ENCODE measurements around the gene SNX18.
"Not testable (repeated sequence)": the region's sequence is repeated elsewhere in the genome, so short reads cannot be mapped to it uniquely, and the experiment has no call there.

SNX18 gene

GRCh38 chr5:54477941-54478478 lies 39.5 kb upstream of the SNX18 start:
- H3K4me3 ChIP-seq (ENCODE audit: low read length): no peak overlapping the region
- no peak for DNase-seq (ENCODE audit: low read depth)
- TF ChIP-seq, protein P1, sequence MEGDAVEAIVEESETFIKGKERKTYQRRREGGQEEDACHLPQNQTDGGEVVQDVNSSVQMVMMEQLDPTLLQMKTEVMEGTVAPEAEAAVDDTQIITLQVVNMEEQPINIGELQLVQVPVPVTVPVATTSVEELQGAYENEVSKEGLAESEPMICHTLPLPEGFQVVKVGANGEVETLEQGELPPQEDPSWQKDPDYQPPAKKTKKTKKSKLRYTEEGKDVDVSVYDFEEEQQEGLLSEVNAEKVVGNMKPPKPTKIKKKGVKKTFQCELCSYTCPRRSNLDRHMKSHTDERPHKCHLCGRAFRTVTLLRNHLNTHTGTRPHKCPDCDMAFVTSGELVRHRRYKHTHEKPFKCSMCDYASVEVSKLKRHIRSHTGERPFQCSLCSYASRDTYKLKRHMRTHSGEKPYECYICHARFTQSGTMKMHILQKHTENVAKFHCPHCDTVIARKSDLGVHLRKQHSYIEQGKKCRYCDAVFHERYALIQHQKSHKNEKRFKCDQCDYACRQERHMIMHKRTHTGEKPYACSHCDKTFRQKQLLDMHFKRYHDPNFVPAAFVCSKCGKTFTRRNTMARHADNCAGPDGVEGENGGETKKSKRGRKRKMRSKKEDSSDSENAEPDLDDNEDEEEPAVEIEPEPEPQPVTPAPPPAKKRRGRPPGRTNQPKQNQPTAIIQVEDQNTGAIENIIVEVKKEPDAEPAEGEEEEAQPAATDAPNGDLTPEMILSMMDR (conservative IDR thresholded peaks at IDR 0.05; ENCODE audit: low read length): no peak

DNA sequence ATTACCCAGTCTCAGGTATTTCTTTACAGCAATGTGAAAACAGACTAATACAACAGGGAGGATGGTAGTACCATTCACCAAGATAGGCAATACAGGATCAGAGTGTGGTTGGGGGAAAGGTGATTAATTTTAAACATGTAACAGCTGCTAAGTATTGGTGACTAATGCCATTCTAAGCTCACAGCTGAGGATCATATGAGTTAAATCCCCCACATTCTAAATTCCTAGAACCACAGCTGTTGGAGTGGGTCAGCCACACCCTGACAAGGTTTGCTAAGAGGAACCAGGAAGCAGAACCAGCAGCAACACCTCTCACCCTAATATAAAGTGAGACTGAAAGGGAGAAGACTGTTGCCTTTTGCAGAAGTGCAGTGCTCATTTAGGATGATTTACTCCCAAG lies 37.3 kb upstream of the SNX18 start:
- TF ChIP-seq, protein P1 (conservative IDR thresholded peaks at IDR 0.05; ENCODE audit: low read length): no peak
- peak; percentile 25 for DNase-seq (ENCODE audit: low read depth)
- H3K4me3 ChIP-seq (ENCODE audit: low read length): no peak overlapping the region

DNA sequence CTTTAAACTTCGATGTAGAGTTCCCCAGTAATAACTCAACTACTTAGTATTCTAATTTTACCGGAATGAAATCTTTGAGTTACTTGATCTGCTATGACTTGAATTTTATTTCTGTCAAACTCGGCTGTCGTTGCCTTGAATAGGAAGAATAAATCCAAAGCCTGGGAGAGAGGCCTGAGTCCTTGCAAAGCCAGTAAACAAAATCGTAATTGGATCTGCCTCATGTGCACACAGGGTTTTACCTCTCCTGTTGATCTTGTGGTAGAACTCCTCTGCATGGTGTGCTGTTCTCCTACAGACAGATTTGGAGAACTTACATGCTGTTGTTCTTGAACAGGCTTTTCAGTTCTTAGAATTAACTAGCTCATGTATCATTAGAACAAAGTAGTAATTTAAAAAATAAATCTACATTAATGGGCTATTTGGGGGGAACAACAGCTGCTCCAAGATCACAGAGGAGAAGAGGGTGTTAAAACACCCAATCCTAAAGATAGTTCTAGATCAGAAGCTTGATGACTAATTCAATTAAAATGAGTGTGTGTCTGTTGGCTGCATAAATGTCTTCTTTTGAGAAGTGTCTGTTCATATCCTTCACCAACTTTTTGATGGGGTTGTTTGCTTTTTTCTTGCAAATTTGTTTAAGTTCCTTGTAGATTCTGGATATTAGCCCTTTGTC lies 33.2 kb upstream of the SNX18 start:
- DNase-seq (ENCODE audit: low read depth): peak; percentile 11
- H3K4me3 ChIP-seq (ENCODE audit: low read length): no peak overlapping the region
- TF ChIP-seq, protein P1 (conservative IDR thresholded peaks at IDR 0.05; ENCODE audit: low read length): no peak

DNA sequence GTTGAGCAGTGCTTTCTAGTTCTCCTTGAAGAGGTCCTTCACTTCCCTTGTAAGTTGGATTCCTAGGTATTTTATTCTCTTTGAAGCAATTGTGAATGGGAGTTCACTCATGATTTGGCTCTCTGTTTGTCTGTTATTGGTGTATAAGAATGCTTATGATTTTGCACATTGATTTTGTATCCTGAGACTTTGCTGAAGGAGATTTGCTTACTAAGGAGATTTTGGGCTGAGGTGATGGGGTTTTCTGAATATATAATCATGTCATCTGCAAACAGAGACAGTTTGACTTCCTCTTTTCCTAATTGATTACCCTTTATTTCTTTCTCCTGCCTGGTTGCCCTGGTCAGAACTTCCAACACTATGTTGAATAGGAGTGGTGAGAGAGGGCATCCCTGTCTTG lies 31.9 kb upstream of the SNX18 start:
- not testable (repeated sequence) for DNase-seq (ENCODE audit: low read depth); H3K4me3 ChIP-seq (ENCODE audit: low read length)

- H3K4me3 ChIP-seq (ENCODE audit: low read length); DNase-seq (ENCODE audit: low read depth): not testable (repeated sequence)
Measured at GRCh38 chr5:54489648-54489979, 27.9 kb upstream of the SNX18 start.

DNA sequence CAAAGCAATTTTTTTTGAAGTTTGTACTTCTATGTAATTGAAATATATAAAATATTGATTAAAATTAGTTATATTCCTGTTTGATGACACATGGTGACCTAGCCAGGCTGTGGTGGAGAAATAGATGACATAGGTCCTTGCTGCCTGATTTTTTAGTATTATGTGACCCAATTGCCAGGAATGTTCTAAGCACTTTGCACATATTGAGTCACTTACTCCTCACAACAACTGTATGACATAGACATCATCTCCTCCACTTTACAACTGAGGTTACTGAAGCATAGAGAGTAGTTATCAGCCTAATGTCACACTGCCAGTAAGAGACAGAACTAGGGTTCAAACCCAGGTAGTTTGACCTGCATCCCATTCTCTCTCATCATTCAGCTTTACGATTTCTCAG lies 26.2 kb upstream of the SNX18 start:
- TF ChIP-seq, protein P1 (conservative IDR thresholded peaks at IDR 0.05; ENCODE audit: low read length): no peak
- DNase-seq (ENCODE audit: low read depth): no peak
- H3K4me3 ChIP-seq (ENCODE audit: low read length): no peak overlapping the region

DNA sequence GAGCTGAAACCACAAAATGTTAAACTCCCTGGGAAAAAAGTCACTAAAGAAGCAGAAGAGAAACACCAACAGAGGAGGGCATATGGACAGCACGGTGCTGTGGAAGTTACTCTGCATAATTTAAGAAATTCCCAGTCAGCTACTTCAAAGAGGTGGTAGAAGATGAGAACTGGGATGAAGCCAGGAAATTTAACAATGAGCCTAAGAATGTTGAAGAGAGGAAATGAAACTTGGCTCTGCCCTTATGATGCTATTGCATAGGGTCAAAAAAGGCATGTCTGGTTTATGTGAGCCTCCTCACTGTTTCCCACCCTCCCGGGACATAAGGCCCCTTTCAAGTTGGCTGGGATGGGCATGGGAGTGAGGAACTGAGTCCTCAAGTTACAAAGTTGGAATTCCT lies 25.4 kb upstream of the SNX18 start:
- H3K4me3 ChIP-seq (ENCODE audit: low read length): no peak overlapping the region
- TF ChIP-seq, protein P1 (conservative IDR thresholded peaks at IDR 0.05; ENCODE audit: low read length): no peak
- DNase-seq (ENCODE audit: low read depth): peak; percentile 32

GRCh38 chr5:54495027-54495426 lies 22.5 kb upstream of the SNX18 start:
- TF ChIP-seq, protein P1 (conservative IDR thresholded peaks at IDR 0.05; ENCODE audit: low read length): no peak
- no peak for DNase-seq (ENCODE audit: low read depth)
- no peak overlapping the region for H3K4me3 ChIP-seq (ENCODE audit: low read length)

Data from AG10803 (cell line).